HEK293T (cell line): ENCODE results near the gene LRRC36.

Experiments
- CTCF ChIA-PET: fragments of 350-600 bp; formaldehyde crosslinking; extraction: SDS; loops from one replicate; lab custom pipeline; 2021; ENCODE audit warnings: antibody characterized with exemption, inconsistent platforms; lab: Yijun Ruan, JAX
- POLR2A ChIA-PET: fragments of 350-600 bp; formaldehyde crosslinking; extraction: SDS; loops from one replicate; lab custom pipeline; 2020; ENCODE audit warnings: antibody characterized with exemption, inconsistent platforms; lab: Yijun Ruan, JAX
- DNase-seq: peaks from one replicate; pipeline ENCODE4 v3.0.0; 2012; ENCODE audit warnings: mixed read lengths; ENCODE audit errors: extremely low spot score
- ARNT ChIP-seq: fragments of 450-650 bp; IDR thresholded peaks from 2 replicates; pipeline ENCODE4 v1.6.1; 2017; ENCODE audit warnings: mild to moderate bottlenecking
- BHLHE40 ChIP-seq: fragments of 450-650 bp; IDR thresholded peaks from 2 replicates; pipeline ENCODE4 v1.6.1; 2016; ENCODE audit warnings: mild to moderate bottlenecking, moderate library complexity, borderline replicate concordance
- CTBP1 ChIP-seq: fragments of 450-650 bp; IDR thresholded peaks from 2 replicates; pipeline ENCODE4 v1.6.1; 2016; ENCODE audit warnings: borderline replicate concordance
- ELF4 ChIP-seq: fragments of 450-650 bp; IDR thresholded peaks from 2 replicates; pipeline ENCODE4 v1.6.1; 2017; ENCODE audit warnings: antibody characterized with exemption
- FOXA1 ChIP-seq: fragments of 450-650 bp; IDR thresholded peaks from 2 replicates; pipeline ENCODE4 v1.6.1; 2016; ENCODE audit warnings: mild to moderate bottlenecking
- FOXK2 ChIP-seq: fragments of 450-650 bp; IDR thresholded peaks from 2 replicates; pipeline ENCODE4 v1.6.1; 2016; ENCODE audit warnings: mild to moderate bottlenecking
- FOXM1 ChIP-seq: fragments of 450-650 bp; IDR thresholded peaks from 2 replicates; pipeline ENCODE4 v1.6.1; 2017; ENCODE audit warnings: mild to moderate bottlenecking, borderline replicate concordance
- HDGF ChIP-seq: fragments of 450-650 bp; IDR thresholded peaks from 2 replicates; pipeline ENCODE4 v1.6.1; 2017; ENCODE audit warnings: antibody characterized with exemption, borderline replicate concordance
- L3MBTL2 ChIP-seq: fragments of 450-650 bp; conservative IDR thresholded peaks from 2 replicates; pipeline ENCODE4 v1.6.1; 2016; ENCODE audit warnings: mild to moderate bottlenecking
- LEF1 ChIP-seq: fragments of 450-650 bp; IDR thresholded peaks from 2 replicates; pipeline ENCODE4 v1.6.1; 2017; ENCODE audit warnings: mild to moderate bottlenecking, borderline replicate concordance
- NFRKB ChIP-seq: fragments of 450-650 bp; IDR thresholded peaks from 2 replicates; pipeline ENCODE4 v1.6.1; 2016; ENCODE audit warnings: mild to moderate bottlenecking, moderate library complexity
- SP1 ChIP-seq: fragments of 450-650 bp; IDR thresholded peaks from 2 replicates; pipeline ENCODE4 v1.6.1; 2017
- SUZ12 ChIP-seq: fragments of 450-650 bp; IDR thresholded peaks from 2 replicates; pipeline ENCODE4 v1.6.1; 2016; ENCODE audit warnings: mild to moderate bottlenecking
- TARDBP ChIP-seq: fragments of 450-650 bp; IDR thresholded peaks from 2 replicates; pipeline ENCODE4 v1.6.1; 2016
- ZNF384 ChIP-seq: fragments of 450-650 bp; IDR thresholded peaks from 2 replicates; pipeline ENCODE4 v1.6.1; 2016
- TF ChIP-seq, protein P1 (sequence below): fragments of 450-650 bp; IDR thresholded peaks from 2 replicates; pipeline ENCODE4 v1.6.1; 2016

Gene LRRC36

DNA sequence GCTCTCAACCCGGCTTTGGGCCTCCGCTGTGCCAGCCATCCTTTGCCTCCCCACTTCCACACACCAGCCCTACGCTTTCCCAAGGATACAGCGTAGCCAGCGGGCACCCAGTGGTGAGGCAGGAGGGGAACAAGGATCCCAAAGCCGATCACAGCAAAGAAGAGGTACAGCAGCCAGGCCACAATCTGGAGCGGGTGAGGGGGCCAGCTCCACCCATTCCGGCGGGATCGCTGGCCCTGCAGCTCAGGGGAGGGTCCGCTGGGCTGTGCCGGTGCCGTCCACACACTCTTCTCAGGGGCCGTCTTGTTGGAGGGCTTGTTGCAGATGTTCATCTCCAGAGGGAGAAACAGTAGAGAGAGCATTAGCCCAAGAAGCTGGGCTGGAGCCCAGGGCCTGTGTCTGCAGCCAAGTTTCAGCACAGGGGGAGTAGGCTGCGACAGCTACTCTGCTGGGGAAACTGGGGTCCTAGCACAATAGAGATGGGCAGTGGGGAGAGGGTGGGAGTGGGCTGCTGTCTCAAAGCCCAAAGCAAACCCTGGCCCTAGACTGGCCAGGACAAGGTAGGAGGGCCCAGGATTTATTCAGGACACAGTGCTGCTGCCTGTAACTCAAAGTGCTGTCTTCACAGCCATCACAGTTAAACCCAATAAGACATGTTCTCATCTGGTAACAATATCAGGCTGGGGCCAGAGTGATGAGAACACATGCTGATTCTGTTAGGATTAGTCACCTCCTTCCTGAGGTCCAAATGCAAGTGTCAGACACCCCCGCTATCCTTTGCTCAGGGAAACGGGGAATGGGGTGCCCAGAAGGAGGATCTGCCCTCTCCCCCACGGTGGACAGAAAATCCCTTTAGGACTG, 79.7 kb downstream of the LRRC36 start:
- CTCF ChIA-PET = no interaction called here
- POLR2A ChIA-PET = no interaction called here
- TF ChIP-seq FOXK2 (no peak), NFRKB (no peak), CTBP1 (no peak), ARNT (no peak), ELF4 (no peak), L3MBTL2 (no peak)
- DNase-seq = no peak

DNA sequence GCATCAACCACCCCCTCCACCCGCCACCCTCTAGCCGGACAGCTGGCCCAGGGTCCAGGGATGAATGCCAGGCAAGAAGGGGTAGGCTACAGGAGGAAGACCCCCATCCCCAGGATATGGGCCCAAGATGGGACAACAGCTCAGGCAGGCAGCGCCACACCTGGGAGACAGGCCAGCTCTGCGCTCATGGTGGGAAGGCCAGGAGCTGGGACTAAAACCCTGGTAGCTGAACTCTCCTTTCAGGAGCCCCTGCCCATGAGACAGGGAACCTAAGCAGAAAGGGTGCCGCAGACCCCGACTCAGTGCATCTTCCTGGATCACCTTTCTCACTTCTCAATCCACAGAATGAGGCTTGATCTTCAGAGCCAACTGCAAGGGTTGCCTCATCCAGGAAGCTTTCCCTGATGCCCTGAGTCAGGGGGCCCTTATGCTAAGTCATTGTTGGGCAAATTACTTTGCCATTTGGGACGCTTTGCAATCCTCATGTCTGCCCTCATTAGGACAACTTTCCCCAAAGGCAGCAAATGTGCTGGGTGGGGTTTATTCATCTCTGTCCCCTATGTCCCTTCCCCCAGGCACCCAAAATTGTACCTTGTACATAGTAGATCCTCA, 80.7 kb downstream of the LRRC36 start:
- CTCF ChIA-PET = interaction anchor here (1.1 kb wide), 1 partner anchor 11 kb away, joined by 4 read pairs; no protein-coding TSS in a partner anchor
- no peak for DNase-seq
- POLR2A ChIA-PET = no interaction called here
- TF ChIP-seq TARDBP (no peak), ARNT (no peak), FOXK2 (no peak), LEF1 (no peak), SUZ12 (no peak), L3MBTL2 (no peak)
- TF ChIP-seq, protein P1, sequence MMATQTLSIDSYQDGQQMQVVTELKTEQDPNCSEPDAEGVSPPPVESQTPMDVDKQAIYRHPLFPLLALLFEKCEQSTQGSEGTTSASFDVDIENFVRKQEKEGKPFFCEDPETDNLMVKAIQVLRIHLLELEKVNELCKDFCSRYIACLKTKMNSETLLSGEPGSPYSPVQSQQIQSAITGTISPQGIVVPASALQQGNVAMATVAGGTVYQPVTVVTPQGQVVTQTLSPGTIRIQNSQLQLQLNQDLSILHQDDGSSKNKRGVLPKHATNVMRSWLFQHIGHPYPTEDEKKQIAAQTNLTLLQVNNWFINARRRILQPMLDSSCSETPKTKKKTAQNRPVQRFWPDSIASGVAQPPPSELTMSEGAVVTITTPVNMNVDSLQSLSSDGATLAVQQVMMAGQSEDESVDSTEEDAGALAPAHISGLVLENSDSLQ = no peak

DNA sequence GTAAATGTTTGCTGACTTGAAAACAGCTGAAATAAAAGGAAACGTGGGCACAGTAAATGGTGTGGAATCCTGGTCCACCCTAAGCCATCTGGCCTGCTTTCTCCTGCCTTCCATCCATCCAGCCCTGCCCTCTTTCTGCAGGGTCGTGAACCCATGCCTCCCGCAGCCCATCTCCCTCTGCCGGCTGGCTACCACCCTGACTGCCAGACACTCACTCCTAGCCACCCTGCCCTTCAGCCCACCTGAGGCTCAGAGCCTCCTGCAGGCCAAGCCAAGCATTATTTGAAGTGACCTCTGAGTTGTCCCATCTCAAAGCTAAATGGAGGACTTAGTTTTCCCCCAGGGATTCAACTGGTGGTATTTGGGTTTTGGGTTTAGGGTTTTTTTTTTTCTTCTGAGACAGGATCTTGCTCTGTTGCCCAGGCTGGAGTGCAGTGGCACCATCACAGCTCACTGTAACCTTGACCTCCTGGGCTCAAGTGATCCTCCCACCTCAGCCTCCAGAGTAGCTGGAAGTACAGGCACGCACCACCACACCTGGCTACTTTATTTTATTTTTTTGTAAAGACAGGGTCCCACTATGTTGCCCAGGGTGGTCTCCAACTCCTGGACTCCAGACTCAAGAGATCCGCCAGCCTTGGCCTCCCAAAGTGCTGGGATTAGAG, 81.3 kb downstream of the LRRC36 start:
- TF ChIP-seq CTBP1 = no peak
- TF ChIP-seq LEF1 = no peak
- TF ChIP-seq BHLHE40 = no peak
- TF ChIP-seq ARNT = no peak
- TF ChIP-seq, protein P1 = no peak
- TF ChIP-seq ELF4 = no peak
- TF ChIP-seq FOXA1 = no peak
- TF ChIP-seq FOXM1 = no peak
- POLR2A ChIA-PET = no interaction called here
- CTCF ChIA-PET = interaction anchor here (0.6 to 1.1 kb wide), 2 partner anchors 12 to 27 kb away, joined by 4 read pairs; no protein-coding TSS in a partner anchor
- no peak for DNase-seq

DNA sequence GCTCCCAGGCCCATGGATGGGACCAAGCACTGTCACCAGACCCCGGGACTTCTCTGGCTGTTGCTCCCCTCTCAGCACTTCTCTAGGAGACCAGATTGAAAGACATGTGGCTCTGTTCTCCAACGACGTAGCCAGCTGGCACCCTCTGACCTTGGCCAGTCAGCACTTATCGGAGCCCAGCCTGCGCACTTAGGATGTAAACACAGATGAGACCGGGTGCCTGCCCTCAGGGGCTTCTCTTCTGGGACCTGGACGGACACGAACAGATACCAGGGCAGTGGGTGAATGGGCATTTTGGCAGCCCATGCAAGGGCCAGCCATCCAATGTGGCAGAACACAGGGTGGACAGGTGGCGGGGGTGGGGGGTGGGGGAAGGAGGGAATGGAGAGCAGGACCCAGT, 83.0 kb downstream of the LRRC36 start:
- TF ChIP-seq SUZ12 (no peak), LEF1 (no peak), FOXM1 (no peak), BHLHE40 (no peak), NFRKB (no peak), FOXA1 (no peak), ARNT (no peak), TARDBP (no peak), SP1 (no peak), L3MBTL2 (no peak), FOXK2 (no peak), CTBP1 (no peak), ELF4 (no peak), HDGF (no peak), ZNF384 (no peak)
- TF ChIP-seq, protein P1 = no peak
- POLR2A ChIA-PET = no interaction called here

DNA sequence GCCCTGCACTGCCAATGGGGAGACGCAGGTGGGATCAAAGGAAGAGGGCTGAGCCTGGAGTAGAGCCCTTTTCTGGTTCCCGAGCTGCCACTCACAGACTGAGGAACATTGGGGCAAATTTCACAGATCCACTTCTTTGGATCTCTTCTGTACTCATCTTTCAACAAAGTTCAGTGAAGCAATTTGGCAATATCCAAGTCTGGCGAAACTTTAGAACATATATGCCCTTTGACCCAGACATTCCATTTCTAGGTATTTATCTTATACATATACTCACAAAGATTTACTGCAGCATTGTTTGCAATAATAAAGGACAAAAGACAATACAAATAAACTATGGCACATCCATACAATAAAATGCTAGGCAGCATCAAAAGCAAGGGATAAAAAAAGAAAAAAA, 84.7 kb downstream of the LRRC36 start:
- POLR2A ChIA-PET = no interaction called here
- CTCF ChIA-PET = no interaction called here
- DNase-seq = no peak
- TF ChIP-seq ELF4 (no peak), FOXM1 (no peak), CTBP1 (no peak), SP1 (no peak)

More for the DNA sequence above, 83.0 kb downstream of the LRRC36 start:
- CTCF ChIA-PET = no interaction called here
- no peak for DNase-seq

DNA sequence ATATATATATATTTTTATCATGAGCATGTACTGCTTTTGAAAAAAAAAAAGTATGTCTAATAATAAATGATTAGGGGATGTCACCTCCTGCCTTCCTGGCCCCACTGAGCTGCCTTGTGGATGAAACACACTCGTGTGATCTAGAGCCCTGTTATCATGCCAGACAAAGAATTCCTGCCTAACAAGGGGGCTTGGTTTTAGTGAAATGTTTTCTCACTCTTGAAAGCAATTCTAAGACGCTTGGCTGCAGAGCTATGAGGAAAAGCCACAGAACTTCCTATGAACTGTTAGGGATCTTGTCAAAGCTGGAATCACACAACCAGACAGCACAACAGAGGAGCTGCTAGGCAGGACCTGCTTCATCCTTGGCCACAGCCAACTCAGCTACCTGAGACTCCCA, 85.7 kb downstream of the LRRC36 start:
- no peak for TF ChIP-seq NFRKB
- TF ChIP-seq L3MBTL2 = no peak
- TF ChIP-seq ARNT = no peak
- no peak for TF ChIP-seq TARDBP
- TF ChIP-seq SP1 = no peak
- TF ChIP-seq CTBP1 = no peak
- TF ChIP-seq ELF4 = no peak
- TF ChIP-seq, protein P1 = no peak
- no peak for TF ChIP-seq LEF1
- no peak for TF ChIP-seq ZNF384
- no peak for TF ChIP-seq HDGF
- no peak for TF ChIP-seq FOXM1
- TF ChIP-seq FOXK2 = no peak
- no peak for TF ChIP-seq FOXA1
- no peak for DNase-seq
- ChIA-PET POLR2A (no interaction called here), CTCF (interaction anchor here (0.5 kb wide), 1 partner anchor 39 kb away, joined by 4 read pairs; no protein-coding TSS in a partner anchor)
